ENCODE data around the gene GCN1.
A peak's percentile ranks its signal among the peaks of the same experiment; 100 is the strongest.
"Not testable (repeated sequence)": the region's sequence is repeated elsewhere in the genome, so short reads cannot be mapped to it uniquely, and the experiment has no call there.

GCN1 gene

GRCh38 chr12:120214626-120215356 is 20.3 kb upstream of the GCN1 start:
- DNase-seq = no peak

DNA sequence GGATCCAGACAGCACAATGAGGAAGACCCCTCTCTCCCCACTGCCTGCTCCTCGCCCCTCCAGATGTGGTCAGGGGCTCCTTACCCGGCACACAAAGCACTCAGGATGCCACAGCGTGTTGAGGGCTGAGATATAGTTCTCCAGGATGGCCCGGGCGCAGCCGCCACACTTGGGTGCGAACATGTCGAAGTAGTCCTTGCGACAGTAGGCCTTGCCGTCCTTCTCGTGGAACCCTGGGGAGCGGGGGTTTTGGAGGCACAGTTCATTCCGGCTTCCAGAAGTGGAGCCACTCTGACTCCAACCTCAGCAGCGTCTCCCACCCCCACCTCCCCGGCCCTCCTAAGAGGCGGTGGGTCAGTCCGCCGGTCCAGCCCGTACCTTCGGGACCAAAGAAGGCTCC is 19.2 kb upstream of the GCN1 start:
- DNase-seq = no peak

- not testable (repeated sequence) for DNase-seq
Measured at GRCh38 chr12:120213182-120213581, 18.7 kb upstream of the GCN1 start.

DNA sequence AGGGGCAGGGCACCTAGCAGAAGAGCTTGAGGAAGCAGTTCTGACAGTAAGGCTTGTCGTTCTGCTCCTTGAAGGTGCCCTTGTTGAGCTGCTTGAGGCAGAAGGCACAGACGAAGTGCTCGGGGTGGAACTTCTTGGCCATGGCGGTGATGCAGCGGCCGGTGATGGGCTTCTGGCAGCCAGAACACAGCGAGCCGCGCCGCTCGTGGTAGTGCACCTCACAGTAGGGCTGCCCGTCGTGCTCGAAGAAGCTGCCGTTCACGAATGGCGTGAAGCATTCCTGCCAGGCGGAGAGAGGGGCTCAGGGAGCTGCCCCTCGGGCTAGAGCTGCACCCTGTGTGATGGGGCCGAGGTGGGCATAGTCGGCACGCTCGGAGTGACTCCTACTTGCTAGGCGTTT is 17.8 kb upstream of the GCN1 start:
- no peak for DNase-seq

GRCh38 chr12:120211904-120212283 is 17.4 kb upstream of the GCN1 start:
- no peak for DNase-seq

GRCh38 chr12:120211243-120211903 is 16.9 kb upstream of the GCN1 start:
- no peak for DNase-seq

DNA sequence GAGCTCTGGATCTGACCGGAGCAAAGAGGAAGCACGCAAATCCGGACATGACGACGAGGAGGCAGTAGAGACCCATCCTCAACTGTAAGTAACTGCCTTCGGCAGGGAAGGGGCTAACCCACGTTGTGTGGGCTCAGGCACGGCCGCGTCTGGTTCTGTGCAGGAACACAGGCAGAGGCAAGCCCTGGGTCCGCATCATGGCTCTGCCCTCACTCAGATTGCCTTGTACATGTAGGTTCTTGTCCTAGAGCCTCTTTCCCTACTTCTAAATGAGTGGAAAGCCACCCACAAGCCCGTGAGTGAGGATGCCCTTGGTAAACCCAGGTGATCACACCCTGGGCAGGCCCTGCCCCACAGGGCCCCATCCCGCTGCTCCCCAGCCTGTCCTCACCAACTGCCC is 15.3 kb upstream of the GCN1 start:
- DNase-seq = no peak

- no peak for DNase-seq
Measured at GRCh38 chr12:120207227-120207626, 12.7 kb upstream of the GCN1 start.

GRCh38 chr12:120206781-120207180 is 12.3 kb upstream of the GCN1 start:
- DNase-seq = not testable (repeated sequence)

DNA sequence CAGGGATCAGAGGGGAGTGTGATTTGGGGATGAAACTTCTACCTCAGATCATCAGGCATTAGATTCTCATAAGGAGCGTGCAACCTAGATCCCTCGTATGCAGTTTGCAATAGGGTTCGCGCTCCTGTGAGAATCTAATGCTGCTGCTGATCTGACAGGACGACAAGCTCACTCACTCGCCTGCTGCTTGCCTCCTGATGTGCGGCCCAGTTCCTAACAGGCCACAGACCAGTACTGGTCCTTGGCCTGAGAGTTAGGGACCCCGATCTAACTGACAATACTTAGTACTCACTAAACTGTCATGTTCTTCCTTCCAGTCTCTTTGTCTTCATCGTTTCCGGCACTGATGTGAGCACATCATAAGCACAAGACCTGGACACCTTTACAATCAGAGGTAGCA is 11.7 kb upstream of the GCN1 start:
- DNase-seq = no peak

DNA sequence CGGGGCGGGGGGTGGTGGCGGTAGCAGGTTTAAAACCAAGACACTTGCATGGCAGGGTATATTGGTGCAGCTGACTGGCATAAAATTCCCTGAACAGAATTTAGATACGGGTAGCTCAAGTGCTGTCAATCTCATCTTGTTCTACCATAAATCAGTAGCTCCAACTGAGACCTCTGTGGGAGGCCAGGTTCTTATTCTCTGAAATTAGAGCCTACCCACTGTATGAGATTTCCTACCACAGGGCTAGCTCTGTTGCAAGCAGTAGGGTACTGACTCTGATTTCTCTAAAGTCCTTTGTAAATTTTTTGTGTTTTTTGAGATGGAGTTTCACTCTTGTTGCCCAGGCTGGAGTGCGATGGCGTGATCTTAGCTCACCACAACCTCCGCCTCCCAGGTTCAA is 9.7 kb upstream of the GCN1 start:
- no peak for DNase-seq

DNA sequence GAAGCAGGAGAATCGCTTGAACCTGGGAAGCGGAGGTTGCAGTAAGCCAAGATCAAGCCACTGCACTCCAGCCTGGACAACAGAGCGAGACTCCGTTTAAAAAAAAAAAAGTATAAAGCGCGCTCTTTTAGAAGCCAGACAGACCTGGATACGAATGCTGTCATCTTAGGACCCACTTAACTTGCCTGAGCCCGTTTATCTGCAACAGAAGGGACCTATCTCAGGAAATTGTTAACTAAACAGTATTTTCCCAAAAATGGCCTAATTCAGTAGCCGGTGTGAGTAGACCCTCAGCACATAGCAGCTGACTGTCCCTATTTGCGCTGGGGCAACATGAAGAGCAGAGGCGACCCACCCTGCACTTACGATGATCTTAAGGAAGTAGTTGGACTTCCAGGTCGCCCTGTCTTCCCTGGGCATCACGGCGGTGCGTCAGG is 5.9 kb upstream of the GCN1 start:
- no peak for DNase-seq

GRCh38 chr12:120199595-120200306 is 5.2 kb upstream of the GCN1 start:
- DNase-seq = no peak

DNA sequence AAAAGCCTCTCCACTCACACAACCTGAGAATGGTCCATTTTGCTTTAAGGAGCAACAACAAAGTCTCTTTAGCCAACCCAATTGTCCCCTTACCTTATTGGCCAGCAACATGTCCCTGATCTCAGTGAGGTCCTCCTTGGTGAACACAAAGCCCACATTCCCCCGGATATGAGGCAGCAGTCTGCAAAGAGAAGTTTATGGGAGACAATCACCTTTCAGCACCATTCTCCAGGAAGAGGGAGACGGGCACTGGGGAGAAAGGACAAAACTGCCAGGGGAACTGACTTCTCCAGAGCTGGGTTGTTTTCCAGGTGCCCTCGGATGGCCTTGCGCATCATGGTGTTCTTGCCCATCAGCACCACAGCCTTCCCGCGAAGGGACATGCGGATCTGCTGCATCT is 4.5 kb upstream of the GCN1 start:
- DNase-seq = peak in 1 of 2 donors; percentile 18

- DNase-seq = no peak
Measured at GRCh38 chr12:120197542-120197887, 3.0 kb upstream of the GCN1 start.

DNA sequence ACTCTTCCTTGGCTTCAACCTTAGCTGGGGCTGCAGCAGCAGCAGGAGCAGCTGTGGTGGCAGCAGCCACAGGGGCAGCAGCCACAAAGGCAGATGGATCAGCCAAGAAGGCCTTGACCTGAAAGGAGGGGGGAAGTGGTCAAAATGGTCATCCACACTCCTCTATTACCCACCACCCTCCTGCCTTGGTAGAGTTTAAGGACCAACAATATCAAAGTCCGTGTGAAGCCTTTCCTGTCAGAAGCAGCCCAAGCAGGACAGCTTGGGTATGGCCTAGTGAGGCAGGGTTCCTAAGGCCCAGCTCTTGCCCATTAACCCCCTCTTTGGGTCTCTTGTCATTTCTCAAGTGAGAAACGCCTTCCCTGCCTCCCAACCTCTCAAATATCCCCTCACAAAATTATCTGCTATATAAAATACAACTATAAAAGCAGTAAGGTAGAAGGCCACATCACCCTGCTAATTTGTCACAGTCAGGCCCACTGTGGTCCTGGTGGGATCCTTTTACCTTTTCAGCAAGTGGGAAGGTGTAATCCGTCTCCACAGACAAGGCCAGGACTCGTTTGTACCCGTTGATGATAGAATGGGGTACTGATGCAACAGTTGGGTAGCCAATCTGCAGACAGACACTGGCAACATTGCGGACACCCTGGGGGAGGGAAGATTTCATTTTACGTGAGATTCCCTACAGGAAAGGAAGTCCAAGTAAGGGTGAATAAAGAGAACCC is 2.5 kb upstream of the GCN1 start:
- peak in 1 of 2 donors; percentile 7 for DNase-seq

DNA sequence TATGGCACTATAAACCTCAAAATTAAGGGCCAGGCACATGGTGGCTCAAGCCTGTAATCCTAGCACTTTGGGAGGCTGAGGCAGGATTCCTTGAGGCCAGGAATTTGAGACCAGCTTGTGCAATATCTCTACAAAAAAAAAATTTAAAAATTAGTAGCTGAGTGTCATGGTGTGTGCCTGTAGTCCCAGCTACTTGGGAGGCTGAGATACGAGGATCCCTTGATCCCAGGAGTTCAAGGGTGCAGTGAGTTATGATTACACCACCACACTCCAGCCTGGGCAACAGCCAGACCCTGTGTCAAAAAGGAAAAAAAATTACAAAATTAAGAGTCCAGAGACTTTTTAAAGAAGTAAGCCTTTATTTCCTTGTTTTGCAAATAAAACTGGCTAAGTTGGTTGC is 1.8 kb upstream of the GCN1 start:
- no peak for DNase-seq

DNA sequence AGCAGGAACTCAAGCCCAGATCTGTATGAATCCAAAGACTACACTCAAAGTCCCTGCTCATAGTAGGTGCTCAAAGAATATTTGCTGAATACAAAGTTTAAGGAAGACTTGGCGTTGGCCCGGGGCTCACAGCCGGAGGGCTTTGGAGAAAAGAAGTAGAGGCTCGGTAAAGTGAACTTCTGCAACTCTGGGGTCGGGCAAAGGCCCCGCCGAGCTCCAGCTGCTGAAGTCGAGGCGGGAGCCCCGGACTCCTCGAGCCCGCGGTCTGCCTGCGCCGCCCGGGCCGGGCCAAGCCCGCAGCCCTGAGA is 335 bp downstream of the GCN1 start:
- no peak for DNase-seq

GRCh38 chr12:120193286-120193685 is 1.2 kb downstream of the GCN1 start:
- not testable (repeated sequence) for DNase-seq

DNA sequence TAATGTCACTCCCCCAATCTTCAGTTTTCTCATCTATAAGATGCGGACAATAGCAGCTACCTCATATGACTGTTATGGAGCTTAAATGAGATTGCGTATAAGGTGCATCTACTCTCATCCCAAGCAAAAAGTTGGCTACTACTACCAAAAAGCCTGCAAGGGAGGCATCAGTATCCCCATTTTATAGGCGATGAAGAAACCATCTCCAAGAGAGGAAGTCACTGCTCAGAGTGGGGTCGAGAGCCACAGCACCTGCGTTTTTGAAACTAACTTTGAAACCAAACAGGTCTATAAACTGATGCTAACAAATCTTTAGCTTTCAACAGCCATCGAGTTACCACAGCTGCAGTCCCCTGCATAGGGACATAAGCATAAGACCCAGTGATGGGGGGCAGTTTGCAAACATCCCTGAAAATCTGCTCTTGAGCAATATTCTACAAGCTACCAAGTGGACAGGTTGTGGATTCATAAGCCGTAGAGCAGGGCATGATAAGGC is 3.5 kb downstream of the GCN1 start:
- no peak for DNase-seq

DNA sequence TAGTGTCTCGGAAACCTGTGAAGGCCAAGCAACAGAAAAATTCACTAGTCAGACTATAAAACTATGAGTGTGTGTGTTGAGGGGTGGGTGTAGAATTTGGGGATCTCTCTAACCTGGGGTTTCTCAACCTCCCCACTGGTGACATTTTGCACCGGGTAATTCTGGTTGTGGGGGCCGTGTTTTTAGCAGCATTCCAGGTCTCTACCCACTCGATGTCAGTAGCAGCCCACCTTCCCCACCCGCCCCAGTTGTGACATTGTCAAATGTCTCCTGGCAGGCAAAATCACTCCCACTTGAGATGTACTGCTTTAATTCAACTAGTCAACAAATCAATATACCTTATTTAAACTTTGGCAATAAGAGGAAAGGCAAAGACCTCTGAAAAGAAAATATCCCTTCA is 4.1 kb downstream of the GCN1 start:
- DNase-seq = no peak

GRCh38 chr12:120186654-120187053 is 7.9 kb downstream of the GCN1 start:
- DNase-seq = no peak

GRCh38 chr12:120183211-120183631 is 11.3 kb downstream of the GCN1 start:
- no peak for DNase-seq

All from stimulated activated CD4-positive, alpha-beta T cell treated with anti-CD3 and anti-CD28 coated beads, Interleukin-2, amount 100 ng/mL, for 48 hours (primary cell).